Measurements from ENCODE around the gene OSBPL9.

Gene OSBPL9

DNA sequence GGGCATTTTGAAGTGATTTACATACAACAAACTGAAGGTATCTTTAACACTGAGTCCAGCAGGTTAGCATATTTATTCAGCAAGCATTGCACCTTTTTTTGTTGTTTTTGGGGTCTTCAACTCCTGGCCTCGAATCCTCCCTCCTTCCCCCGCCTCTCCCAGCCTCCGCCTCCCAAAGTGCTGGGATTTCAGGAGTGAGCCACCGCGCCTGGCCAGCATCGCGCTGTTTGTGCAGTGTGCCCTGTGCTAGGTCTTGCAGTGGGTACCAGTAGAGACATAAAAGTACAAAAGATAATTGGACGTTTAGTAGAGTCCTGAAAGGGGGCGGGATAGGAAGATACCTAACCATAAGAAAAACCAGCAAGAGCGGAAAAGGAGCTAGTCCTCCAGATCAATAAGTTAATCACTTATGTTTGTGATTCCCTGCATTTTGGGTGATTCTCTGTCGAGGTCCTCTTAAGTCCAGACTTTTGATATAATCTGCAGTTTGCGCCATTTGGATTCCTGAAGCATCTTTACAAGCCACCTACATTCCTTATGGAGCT lies 111.8 kb downstream of the OSBPL9 start:
- TF ChIP-seq SPI1 (IDR thresholded peaks at IDR 0.05; ENCODE audit: borderline replicate concordance, low read depth) (no peak), CTCF (IDR thresholded peaks at IDR 0.05; ENCODE audit: insufficient read depth, low read length) (no peak), REST (IDR thresholded peaks at IDR 0.05; ENCODE audit: insufficient replicate concordance, low read depth) (no peak), POLR2AphosphoS5 (IDR thresholded peaks at IDR 0.05; ENCODE audit: low read depth) (no peak), GABPA (IDR thresholded peaks at IDR 0.05; ENCODE audit: low read depth) (no peak)
- Histone ChIP-seq H3K4me3 (replicated peaks; ENCODE audit: insufficient read depth, low read length) (peak overlapping the region; percentile 94), H3K27me3 (ENCODE audit: insufficient read depth, poor library complexity, severe bottlenecking) (no peaks in the 10 kb centered on the region), H3K27ac (replicated peaks) (peak overlapping the region; percentile 88)
- no peak for DNase-seq (ENCODE audit: low read depth in 1 of 2, low spot score in 1 of 2)

DNA sequence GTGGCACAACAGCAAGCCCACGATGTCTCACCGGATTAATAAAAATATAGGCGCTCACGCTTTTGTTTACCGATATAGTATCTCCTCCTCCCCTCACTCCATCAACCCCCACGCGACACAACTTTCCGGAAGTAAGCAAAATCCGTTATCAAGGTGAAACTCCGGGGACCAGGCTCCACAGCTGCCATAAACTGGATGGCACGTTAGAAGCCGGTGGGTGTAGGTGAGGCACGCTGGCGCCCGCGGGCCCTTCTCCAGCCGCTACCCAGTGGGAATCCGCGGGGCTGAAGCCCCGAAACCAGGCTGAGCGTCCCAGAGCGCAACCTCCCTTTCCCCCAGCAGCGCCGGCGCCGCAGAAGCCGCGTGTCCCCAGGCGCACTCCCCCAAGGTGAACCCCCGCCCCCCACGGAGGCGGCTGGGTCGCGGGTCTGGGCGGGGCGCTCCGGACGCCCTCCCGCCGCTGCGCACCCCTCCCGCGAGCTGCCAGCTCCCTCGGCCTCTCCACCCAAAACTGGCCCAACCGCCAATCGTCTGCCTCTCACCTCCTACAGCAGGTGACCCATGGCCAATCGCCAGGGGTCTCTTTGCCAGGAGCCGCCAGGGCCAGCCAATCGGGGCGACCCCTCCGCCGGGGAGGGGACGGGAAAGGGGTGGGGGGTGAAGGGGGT lies 112.4 kb downstream of the OSBPL9 start:
- Histone ChIP-seq H3K27me3 (ENCODE audit: insufficient read depth, poor library complexity, severe bottlenecking) (no peaks in the 10 kb centered on the region), H3K4me3 (replicated peaks; ENCODE audit: insufficient read depth, low read length) (peak overlapping the region; percentile 94), H3K27ac (replicated peaks) (peak overlapping the region; percentile 89)
- TF ChIP-seq SPI1 (IDR thresholded peaks at IDR 0.05; ENCODE audit: borderline replicate concordance, low read depth) (no peak), CTCF (IDR thresholded peaks at IDR 0.05; ENCODE audit: insufficient read depth, low read length) (no peak), POLR2AphosphoS5 (IDR thresholded peaks at IDR 0.05; ENCODE audit: low read depth) (peak; percentile 63; the same call in 1 of the 2 replicates), GABPA (IDR thresholded peaks at IDR 0.05; ENCODE audit: low read depth) (no peak), REST (IDR thresholded peaks at IDR 0.05; ENCODE audit: insufficient replicate concordance, low read depth) (peak; percentile 19)
- DNase-seq (ENCODE audit: low read depth in 1 of 2, low spot score in 1 of 2) = peak; percentile 92 to 99

DNA sequence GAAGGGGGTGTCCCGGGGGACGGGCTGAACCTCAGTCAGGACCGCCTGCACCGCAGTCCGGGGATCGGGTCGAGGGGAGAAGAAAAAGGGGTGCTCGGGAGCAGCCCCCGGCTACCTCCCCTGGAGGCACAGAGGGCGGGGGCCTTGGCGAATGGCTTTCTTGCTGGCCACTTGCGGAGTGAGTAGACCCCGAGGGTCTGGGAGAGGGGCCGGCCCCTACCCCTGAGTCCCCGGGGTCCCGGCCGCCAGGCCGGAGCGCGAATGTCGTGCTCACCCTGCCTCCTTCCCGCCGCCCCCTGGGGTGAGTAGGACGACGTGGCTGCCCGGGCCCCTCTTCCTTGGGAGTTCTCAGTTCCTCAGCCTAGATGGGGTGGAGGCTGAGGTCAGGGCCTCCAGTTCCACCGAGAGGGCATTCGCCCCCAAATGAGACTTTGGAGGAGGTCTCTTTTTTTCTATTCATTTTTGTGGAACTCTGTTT lies 113.0 kb downstream of the OSBPL9 start:
- Histone ChIP-seq H3K4me3 (replicated peaks; ENCODE audit: insufficient read depth, low read length) (peak overlapping the region; percentile 94), H3K27me3 (ENCODE audit: insufficient read depth, poor library complexity, severe bottlenecking) (no peaks in the 10 kb centered on the region), H3K27ac (replicated peaks) (peak overlapping the region; percentile 89)
- TF ChIP-seq REST (IDR thresholded peaks at IDR 0.05; ENCODE audit: insufficient replicate concordance, low read depth) (peak; percentile 6), POLR2AphosphoS5 (IDR thresholded peaks at IDR 0.05; ENCODE audit: low read depth) (no peak)
- DNase-seq (ENCODE audit: low read depth in 1 of 2, low spot score in 1 of 2) = peak in 1 of 2 experiments; percentile 21
